Activated CD8-positive, alpha-beta T cell treated with anti-CD3 and anti-CD28 coated beads, Interleukin-2, amount 10 ng/mL, durations not matched to agents 7 days and 5 days (primary cell): ENCODE data around the gene CGREF1. TPM values are rescaled to one million over a fixed set of nuclear protein-coding genes. Genes with fewer than 3 reads are reported as not detected.

Experiments used
- ATAC-seq: fragments of 150-1000 bp; cut with Tn5 transposase; one replicate; pipeline ENCODE4 v1.10.0; 2021; ENCODE audit warnings: moderate library complexity
- CTCF ChIA-PET: fragments of 350-600 bp; sonication (Branson Sonifier 250); formaldehyde crosslinking; loops from one replicate; lab custom pipeline; 2021; ENCODE audit warnings: antibody characterized with exemption; lab: Charles Lee
- POLR2A ChIA-PET: fragments of 350-600 bp; sonication (Branson Sonifier 250); formaldehyde crosslinking; loops from one replicate; lab custom pipeline; 2021; ENCODE audit warnings: antibody characterized with exemption; lab: Charles Lee
- DNase-seq: peaks from one replicate; pipeline ENCODE4 v3.0.0-alpha.2; 2020
- H3K27ac Mint-ChIP-seq: one replicate; pipeline ENCODE4 v1.8.0; 2021; ENCODE audit warnings: mild to moderate bottlenecking, mixed read lengths
- H3K27me3 Mint-ChIP-seq: one replicate; pipeline ENCODE4 v1.8.0; 2021; ENCODE audit warnings: low read depth, mixed read lengths
- H3K36me3 Mint-ChIP-seq: one replicate; pipeline ENCODE4 v1.8.0; 2021; ENCODE audit warnings: low read depth, mixed read lengths
- H3K4me1 Mint-ChIP-seq: one replicate; pipeline ENCODE4 v1.8.0; 2021; ENCODE audit warnings: low read depth, mixed read lengths
- H3K4me3 Mint-ChIP-seq: one replicate; pipeline ENCODE4 v1.8.0; 2021; ENCODE audit warnings: mild to moderate bottlenecking, mixed read lengths
- H3K9me3 Mint-ChIP-seq: one replicate; pipeline ENCODE4 v1.8.0; 2022; ENCODE audit warnings: mixed read lengths; ENCODE audit not compliant: insufficient read depth
- total RNA-seq, 2 experiments: library from RNA; stranded (reverse); gene quantifications; one replicate each; pipeline ENCODE4 v1.2.3, GENCODE V29; 2021

Gene CGREF1, protein sequence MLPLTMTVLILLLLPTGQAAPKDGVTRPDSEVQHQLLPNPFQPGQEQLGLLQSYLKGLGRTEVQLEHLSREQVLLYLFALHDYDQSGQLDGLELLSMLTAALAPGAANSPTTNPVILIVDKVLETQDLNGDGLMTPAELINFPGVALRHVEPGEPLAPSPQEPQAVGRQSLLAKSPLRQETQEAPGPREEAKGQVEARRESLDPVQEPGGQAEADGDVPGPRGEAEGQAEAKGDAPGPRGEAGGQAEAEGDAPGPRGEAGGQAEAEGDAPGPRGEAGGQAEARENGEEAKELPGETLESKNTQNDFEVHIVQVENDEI
- under 1 TPM; 0.61 to 0.94 TPM for total RNA-seq

- CTCF ChIA-PET = no interaction called here
- Mint-ChIP-seq H3K36me3 (no peaks in the 10 kb centered on the region), H3K4me1 (peaks cover 14% of the 10 kb centered on the region), H3K9me3 (no peaks in the 10 kb centered on the region), H3K4me3 (peak within 1 kb of the TSS; percentile 60), H3K27me3 (peaks cover 47% of the 10 kb centered on the region), H3K27ac (no peak within 1 kb of the TSS)
- no peak for DNase-seq
- no peak for ATAC-seq
- POLR2A ChIA-PET = no interaction called here
Measured at GRCh38 chr2:27118525-27119329, at the start of gene CGREF1. Gene CGREF1 (minus strand): TSS chr2:27119128. CDS start chr2:27104366, 14,762 bp downstream.

GRCh38 chr2:27164960-27165763 is 46.2 kb upstream of the CGREF1 start:
- CTCF ChIA-PET = no interaction called here
- H3K4me3 Mint-ChIP-seq = no peak overlapping the region
- no peak for DNase-seq
- peaks cover 2% of the 10 kb centered on the region for H3K27me3 Mint-ChIP-seq
- no peak overlapping the region for H3K27ac Mint-ChIP-seq
- POLR2A ChIA-PET = interaction anchor here (0.6 kb wide), 1 partner anchor 635 kb away, joined by 3 read pairs; no protein-coding TSS in a partner anchor
- no peaks in the 10 kb centered on the region for H3K36me3 Mint-ChIP-seq
- H3K9me3 Mint-ChIP-seq = no peaks in the 10 kb centered on the region
- ATAC-seq = no peak
- H3K4me1 Mint-ChIP-seq = peaks cover 8% of the 10 kb centered on the region

- no peak overlapping the region for H3K27ac Mint-ChIP-seq
- POLR2A ChIA-PET = no interaction called here
- no peaks in the 10 kb centered on the region for H3K27me3 Mint-ChIP-seq
- H3K4me3 Mint-ChIP-seq = no peak overlapping the region
- CTCF ChIA-PET = interaction anchor here (0.6 to 0.8 kb wide), 2 partner anchors 11 to 156 kb away, joined by 3 to 4 read pairs; no protein-coding TSS in a partner anchor
- ATAC-seq (no peak), DNase-seq (no peak)
- H3K9me3 Mint-ChIP-seq = no peaks in the 10 kb centered on the region
- no peaks in the 10 kb centered on the region for H3K36me3 Mint-ChIP-seq
- H3K4me1 Mint-ChIP-seq = peaks cover 8% of the 10 kb centered on the region
Measured at GRCh38 chr2:27162151-27163121, 43.5 kb upstream of the CGREF1 start.

DNA sequence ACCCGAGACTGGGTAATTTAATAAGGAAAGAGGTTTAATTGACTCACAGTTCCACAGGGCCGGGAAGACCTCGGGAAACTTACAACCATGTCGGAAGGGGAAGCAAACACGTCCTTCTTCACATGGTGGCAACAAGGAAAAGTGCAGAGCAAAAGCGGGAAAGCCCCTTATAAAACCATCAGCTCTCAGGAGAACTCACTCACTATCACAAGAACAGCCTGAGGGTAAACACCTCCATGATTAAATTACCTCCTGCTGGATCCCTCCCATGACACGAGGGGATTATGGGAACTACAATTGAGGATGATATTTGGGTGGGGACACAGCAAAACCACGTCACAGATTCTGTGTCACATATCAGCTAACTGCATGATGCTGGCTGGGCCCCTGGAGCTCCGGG is 41.3 kb upstream of the CGREF1 start:
- DNase-seq = no peak
- ChIA-PET POLR2A (no interaction called here), CTCF (interaction anchor here (1.1 to 2.2 kb wide), 2 partner anchors 10 to 61 kb away, joined by 3 to 13 read pairs; no protein-coding TSS in a partner anchor)
- Mint-ChIP-seq H3K4me3 (no peak overlapping the region), H3K4me1 (peaks cover 2% of the 10 kb centered on the region), H3K27me3 (no peaks in the 10 kb centered on the region), H3K27ac (no peak overlapping the region), H3K9me3 (no peaks in the 10 kb centered on the region), H3K36me3 (no peaks in the 10 kb centered on the region)
- no peak for ATAC-seq

DNA sequence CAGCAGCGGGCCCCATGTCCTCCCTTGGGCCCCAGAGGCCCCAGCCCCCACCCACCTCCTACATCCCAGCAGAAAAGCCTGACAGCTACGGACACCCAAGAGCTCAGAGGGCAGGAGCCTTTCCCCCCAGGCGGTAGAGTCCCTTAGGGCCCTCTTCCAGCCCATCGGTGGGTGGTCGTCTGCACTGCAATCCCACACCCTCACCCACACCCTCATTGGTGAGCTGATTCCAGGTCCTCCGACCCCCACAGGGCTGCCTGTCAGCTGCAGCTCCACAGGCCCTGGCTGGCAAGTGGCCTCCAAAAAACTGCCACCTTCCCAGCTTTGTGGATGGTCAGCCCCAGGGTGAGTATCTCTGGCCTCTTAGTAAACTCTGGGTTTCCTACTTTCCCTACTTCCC is 40.3 kb upstream of the CGREF1 start:
- ATAC-seq (no peak), DNase-seq (no peak)
- Mint-ChIP-seq H3K27ac (no peak overlapping the region), H3K9me3 (no peaks in the 10 kb centered on the region), H3K4me1 (no peaks in the 10 kb centered on the region), H3K4me3 (no peak overlapping the region), H3K27me3 (no peaks in the 10 kb centered on the region), H3K36me3 (no peaks in the 10 kb centered on the region)
- POLR2A ChIA-PET = no interaction called here
- CTCF ChIA-PET = interaction anchor here (1.0 kb wide), 1 partner anchor 10 kb away, joined by 3 read pairs; no protein-coding TSS in a partner anchor

GRCh38 chr2:27158468-27158867 is 39.5 kb upstream of the CGREF1 start:
- H3K9me3 Mint-ChIP-seq = no peaks in the 10 kb centered on the region
- no peaks in the 10 kb centered on the region for H3K36me3 Mint-ChIP-seq
- DNase-seq (no peak), ATAC-seq (no peak)
- no peaks in the 10 kb centered on the region for H3K4me1 Mint-ChIP-seq
- ChIA-PET POLR2A (no interaction called here), CTCF (interaction anchor here (1.0 to 2.0 kb wide), 2 partner anchors 11 kb away, joined by 3 to 11 read pairs; no protein-coding TSS in a partner anchor)
- H3K27me3 Mint-ChIP-seq = no peaks in the 10 kb centered on the region
- H3K4me3 Mint-ChIP-seq = no peak overlapping the region
- H3K27ac Mint-ChIP-seq = no peak overlapping the region

DNA sequence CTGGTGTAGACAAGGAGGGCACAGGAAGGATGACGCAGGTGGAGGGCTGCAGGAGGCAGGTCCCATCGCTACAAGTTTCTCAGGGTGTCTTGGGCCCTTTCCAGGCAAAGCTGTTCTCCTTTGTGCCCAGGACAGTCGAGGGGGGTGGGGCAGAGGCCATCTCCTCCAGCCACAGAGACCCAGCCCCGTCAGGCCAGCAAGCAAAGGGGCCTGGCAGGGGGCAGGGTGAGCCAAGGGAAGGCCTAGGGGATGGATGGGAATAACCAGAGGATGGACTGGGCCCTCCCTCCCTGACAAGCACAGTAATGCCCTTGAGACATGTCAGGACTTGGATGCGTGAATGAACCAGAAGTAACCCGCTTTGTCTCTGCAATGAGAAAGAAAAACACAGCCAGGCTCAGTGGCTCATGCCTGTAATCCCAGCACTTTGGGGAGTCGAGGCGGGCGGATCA is 36.2 kb upstream of the CGREF1 start:
- DNase-seq = no peak
- Mint-ChIP-seq H3K4me1 (no peaks in the 10 kb centered on the region), H3K4me3 (no peak overlapping the region), H3K27ac (no peak overlapping the region), H3K9me3 (no peaks in the 10 kb centered on the region), H3K36me3 (no peaks in the 10 kb centered on the region), H3K27me3 (no peaks in the 10 kb centered on the region)
- ChIA-PET POLR2A (no interaction called here), CTCF (no interaction called here)
- ATAC-seq = no peak

GRCh38 chr2:27154488-27154887 is 35.6 kb upstream of the CGREF1 start:
- ChIA-PET POLR2A (interaction anchor here (0.6 kb wide), 1 partner anchor 236 kb away, joined by 4 read pairs; no protein-coding TSS in a partner anchor), CTCF (no interaction called here)
- Mint-ChIP-seq H3K4me1 (no peaks in the 10 kb centered on the region), H3K27ac (no peak overlapping the region), H3K36me3 (no peaks in the 10 kb centered on the region), H3K9me3 (no peaks in the 10 kb centered on the region), H3K27me3 (no peaks in the 10 kb centered on the region), H3K4me3 (no peak overlapping the region)
- DNase-seq (no peak), ATAC-seq (no peak)

- no peak overlapping the region for H3K4me3 Mint-ChIP-seq
- H3K27ac Mint-ChIP-seq = no peak overlapping the region
- POLR2A ChIA-PET = no interaction called here
- DNase-seq = no peak
- H3K9me3 Mint-ChIP-seq = no peaks in the 10 kb centered on the region
- no peaks in the 10 kb centered on the region for H3K27me3 Mint-ChIP-seq
- ATAC-seq = no peak
- H3K4me1 Mint-ChIP-seq = no peaks in the 10 kb centered on the region
- H3K36me3 Mint-ChIP-seq = no peaks in the 10 kb centered on the region
- CTCF ChIA-PET = interaction anchor here (1.4 to 1.6 kb wide), 2 partner anchors 17 to 127 kb away, joined by 4 to 5 read pairs; no protein-coding TSS in a partner anchor
Measured at GRCh38 chr2:27152796-27153464, 34.0 kb upstream of the CGREF1 start.

GRCh38 chr2:27152102-27152795 is 33.3 kb upstream of the CGREF1 start:
- ChIA-PET CTCF (interaction anchor here (0.8 to 1.6 kb wide), 3 partner anchors 10 to 128 kb away, joined by 4 to 5 read pairs (median 4); no protein-coding TSS in a partner anchor), POLR2A (no interaction called here)
- DNase-seq = no peak
- Mint-ChIP-seq H3K9me3 (no peaks in the 10 kb centered on the region), H3K36me3 (no peaks in the 10 kb centered on the region), H3K4me1 (no peaks in the 10 kb centered on the region), H3K4me3 (no peak overlapping the region), H3K27ac (no peak overlapping the region), H3K27me3 (no peaks in the 10 kb centered on the region)
- ATAC-seq = no peak
